Measurements from ENCODE around the gene DCLK2. TPM values are rescaled to one million over a fixed set of nuclear protein-coding genes. Genes with fewer than 3 reads are reported as not detected.

The DCLK2 gene
- total and polyA plus RNA-seq, 7 experiments from 2014 or later: 0.06 to 0.56 (median 0.11) TPM; not detected in 4

DNA sequence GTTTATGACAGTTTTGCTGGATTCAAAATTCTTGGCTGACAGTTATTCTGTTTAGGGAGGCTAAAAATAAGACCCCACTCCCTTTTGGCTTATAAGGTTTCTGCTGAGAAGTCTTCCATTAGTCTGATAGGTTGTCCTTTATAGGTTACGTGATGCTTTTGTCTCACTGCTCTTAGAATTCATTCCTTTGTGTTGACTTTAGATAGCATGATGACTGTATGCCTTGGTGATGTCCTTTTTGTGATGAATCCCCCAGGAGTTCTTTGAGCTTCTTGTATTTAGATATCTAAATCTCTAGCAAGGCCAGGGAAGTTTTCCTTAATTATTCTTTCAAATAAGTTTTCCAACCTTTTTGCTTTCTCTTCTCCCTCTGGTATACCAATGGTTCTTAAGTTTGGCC, 36.4 kb downstream of the DCLK2 start:
- Histone ChIP-seq H3K4me1 (ENCODE audit: control insufficient read depth in 2 of 2, insufficient read depth in 2 of 2, low read length in 2 of 2) (no peaks in the 10 kb centered on the region), H3K27me3 (ENCODE audit: control insufficient read depth in 2 of 2, insufficient read depth in 2 of 2, low read length in 2 of 2) (no peaks in the 10 kb centered on the region), H3K9me3 (ENCODE audit: control insufficient read depth in 2 of 3, low read length in 3 of 3) (no peaks in the 10 kb centered on the region), H3K36me3 (ENCODE audit: control insufficient read depth in 2 of 3, insufficient read depth in 3 of 3, low read length in 3 of 3) (no peaks in the 10 kb centered on the region), H3K4me3 (ENCODE audit: low read length) (no peak overlapping the region), H3K27ac (ENCODE audit: low read depth, low read length) (no peak overlapping the region)
- peaks cover 0 to 32% (median 21%) of the 10 kb centered on the region in 5 donors for H3K27me3 Mint-ChIP-seq
- no peak overlapping the region for H3K27ac Mint-ChIP-seq
- peaks cover 0 to 3% (median 0%) of the 10 kb centered on the region in 5 donors for H3K36me3 Mint-ChIP-seq
- ATAC-seq (no peak), DNase-seq (no peak)
- ChIA-PET CTCF (no interaction called here), POLR2A (no interaction called here)
- intact Hi-C loops (cut with micrococcal nuclease): no loop called here
- no peaks in the 10 kb centered on the region for H3K4me1 Mint-ChIP-seq
- H3K9me3 Mint-ChIP-seq: peaks cover 4 to 27% (median 9%) of the 10 kb centered on the region in 11 donors
- no peak overlapping the region for H3K4me3 Mint-ChIP-seq

DNA sequence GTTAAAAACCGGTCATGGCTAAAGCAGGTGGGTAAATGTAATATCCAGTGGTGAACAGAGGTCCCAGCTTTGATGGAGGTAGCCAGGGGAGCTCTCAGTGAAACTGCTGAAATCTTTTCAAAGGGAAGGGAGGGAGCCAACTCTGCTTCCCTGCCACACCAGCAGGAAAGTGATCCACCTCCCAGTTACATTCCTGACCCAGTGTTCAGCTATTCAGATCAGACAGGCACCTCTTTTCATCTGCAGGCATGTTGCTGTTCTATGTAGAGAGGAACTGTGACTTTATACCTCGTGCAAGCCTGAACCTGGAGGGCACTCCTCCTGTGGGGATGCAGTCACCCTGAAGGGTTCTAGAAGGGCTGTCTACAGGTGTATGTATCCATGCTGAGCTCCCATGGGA, 37.6 kb downstream of the DCLK2 start:
- H3K4me1 Mint-ChIP-seq: no peaks in the 10 kb centered on the region
- ATAC-seq (no peak), DNase-seq (no peak)
- no peak overlapping the region for H3K27ac ChIP-seq (ENCODE audit: low read depth, low read length)
- peaks cover 0 to 32% (median 21%) of the 10 kb centered on the region in 5 donors for H3K27me3 Mint-ChIP-seq
- H3K4me3 ChIP-seq (ENCODE audit: low read length): no peak overlapping the region
- ChIA-PET CTCF (no interaction called here), POLR2A (no interaction called here)
- H3K4me3 Mint-ChIP-seq: no peak overlapping the region
- H3K36me3 ChIP-seq (ENCODE audit: control insufficient read depth in 2 of 3, insufficient read depth in 3 of 3, low read length in 3 of 3): no peaks in the 10 kb centered on the region
- H3K9me3 Mint-ChIP-seq: peaks cover 4 to 27% (median 9%) of the 10 kb centered on the region in 11 donors
- intact Hi-C loops (cut with micrococcal nuclease): no loop called here
- no peaks in the 10 kb centered on the region for H3K9me3 ChIP-seq (ENCODE audit: control insufficient read depth in 2 of 3, low read length in 3 of 3)
- no peak overlapping the region for H3K27ac Mint-ChIP-seq
- H3K36me3 Mint-ChIP-seq: peaks cover 0 to 3% (median 0%) of the 10 kb centered on the region in 5 donors
- H3K4me1 ChIP-seq (ENCODE audit: control insufficient read depth in 2 of 2, insufficient read depth in 2 of 2, low read length in 2 of 2): no peaks in the 10 kb centered on the region
- H3K27me3 ChIP-seq (ENCODE audit: control insufficient read depth in 2 of 2, insufficient read depth in 2 of 2, low read length in 2 of 2): no peaks in the 10 kb centered on the region

DNA sequence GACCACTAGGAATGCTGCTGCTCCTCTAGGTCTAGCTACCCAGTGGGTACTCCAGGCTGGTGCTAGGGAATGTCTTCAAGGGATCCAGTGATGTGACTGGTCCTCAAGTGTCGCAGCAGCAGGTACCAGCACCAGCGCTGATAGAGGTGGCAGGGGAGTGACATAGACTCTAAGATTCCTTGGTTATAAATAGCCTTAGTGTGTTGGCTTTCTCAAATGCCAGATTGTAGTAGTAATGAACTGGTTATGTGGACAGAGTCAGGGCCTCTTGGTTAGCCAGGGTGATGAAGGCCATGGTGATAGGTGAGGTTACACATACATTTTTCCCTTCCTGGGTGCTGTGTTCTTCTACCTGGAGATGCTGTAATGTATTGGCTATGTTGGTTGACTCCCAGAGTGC, 38.3 kb downstream of the DCLK2 start:
- H3K36me3 ChIP-seq (ENCODE audit: control insufficient read depth in 2 of 3, insufficient read depth in 3 of 3, low read length in 3 of 3): no peaks in the 10 kb centered on the region
- no peaks in the 10 kb centered on the region for H3K27me3 ChIP-seq (ENCODE audit: control insufficient read depth in 2 of 2, insufficient read depth in 2 of 2, low read length in 2 of 2)
- H3K4me1 Mint-ChIP-seq: no peaks in the 10 kb centered on the region
- peaks cover 0 to 32% (median 21%) of the 10 kb centered on the region in 5 donors for H3K27me3 Mint-ChIP-seq
- no peaks in the 10 kb centered on the region for H3K9me3 ChIP-seq (ENCODE audit: control insufficient read depth in 2 of 3, low read length in 3 of 3)
- CTCF ChIA-PET: no interaction called here
- no peak overlapping the region for H3K27ac ChIP-seq (ENCODE audit: low read depth, low read length)
- ATAC-seq (no peak), DNase-seq (no peak)
- H3K4me3 ChIP-seq (ENCODE audit: low read length): no peak overlapping the region
- H3K4me1 ChIP-seq (ENCODE audit: control insufficient read depth in 2 of 2, insufficient read depth in 2 of 2, low read length in 2 of 2): no peaks in the 10 kb centered on the region
- no peak overlapping the region for H3K27ac Mint-ChIP-seq
- H3K36me3 Mint-ChIP-seq: peaks cover 0 to 3% (median 0%) of the 10 kb centered on the region in 5 donors
- peaks cover 5 to 26% (median 9%) of the 10 kb centered on the region in 11 donors for H3K9me3 Mint-ChIP-seq
- intact Hi-C loops (cut with micrococcal nuclease): no loop called here
- no peak overlapping the region for H3K4me3 Mint-ChIP-seq
- POLR2A ChIA-PET: no interaction called here

DNA sequence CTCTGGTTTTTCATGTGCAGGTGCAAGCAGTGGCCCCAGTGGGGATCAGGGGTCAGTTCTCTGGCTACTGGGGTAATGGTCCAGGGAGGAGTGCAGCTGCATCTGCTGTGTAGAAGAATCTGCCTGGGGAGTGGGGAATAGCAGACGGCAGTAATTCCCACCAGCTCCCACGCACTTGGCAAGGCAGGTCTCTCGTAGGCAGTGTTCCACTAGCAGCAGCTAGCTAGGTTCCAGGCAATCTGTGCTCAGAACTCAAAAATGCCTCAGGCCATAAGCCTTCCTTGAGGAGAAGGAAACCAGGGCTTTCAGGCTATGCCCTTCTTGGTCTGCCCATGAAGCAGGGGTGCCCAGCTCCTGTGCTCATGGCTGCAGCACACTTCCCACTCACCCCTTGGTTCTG, 38.8 kb downstream of the DCLK2 start:
- no peaks in the 10 kb centered on the region for H3K9me3 ChIP-seq (ENCODE audit: control insufficient read depth in 2 of 3, low read length in 3 of 3)
- Mint-ChIP-seq H3K27me3 (peaks cover 0 to 32% (median 21%) of the 10 kb centered on the region in 5 donors), H3K36me3 (peaks cover 0 to 3% (median 0%) of the 10 kb centered on the region in 5 donors), H3K4me1 (no peaks in the 10 kb centered on the region), H3K27ac (no peak overlapping the region), H3K4me3 (no peak overlapping the region), H3K9me3 (peaks cover 5 to 24% (median 9%) of the 10 kb centered on the region in 11 donors)
- no peak for ATAC-seq
- intact Hi-C loops (cut with micrococcal nuclease): no loop called here
- no peaks in the 10 kb centered on the region for H3K4me1 ChIP-seq (ENCODE audit: control insufficient read depth in 2 of 2, insufficient read depth in 2 of 2, low read length in 2 of 2)
- no peak for DNase-seq
- H3K36me3 ChIP-seq (ENCODE audit: control insufficient read depth in 2 of 3, insufficient read depth in 3 of 3, low read length in 3 of 3): no peaks in the 10 kb centered on the region
- POLR2A ChIA-PET: no interaction called here
- H3K27ac ChIP-seq (ENCODE audit: low read depth, low read length): no peak overlapping the region
- H3K4me3 ChIP-seq (ENCODE audit: low read length): no peak overlapping the region
- CTCF ChIA-PET: no interaction called here
- H3K27me3 ChIP-seq (ENCODE audit: control insufficient read depth in 2 of 2, insufficient read depth in 2 of 2, low read length in 2 of 2): no peaks in the 10 kb centered on the region

DNA sequence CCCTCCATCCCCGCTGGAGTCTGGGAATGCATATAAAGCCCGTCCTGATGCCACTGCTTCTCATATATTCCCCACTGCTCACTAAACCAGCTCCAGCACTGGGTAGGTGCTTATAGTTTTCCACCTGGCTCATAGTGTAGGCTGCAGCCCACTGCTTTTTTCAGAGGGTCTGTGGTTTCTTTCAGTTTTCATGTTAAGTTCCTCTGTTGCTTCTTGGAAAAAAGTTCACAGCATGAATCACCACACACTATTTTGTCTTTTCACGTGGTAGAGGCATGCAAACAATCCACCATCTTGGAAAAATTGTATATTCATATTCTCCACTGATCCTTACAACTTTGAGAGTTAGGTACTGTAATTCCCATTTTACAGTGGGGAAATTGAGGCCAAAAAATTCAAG, 39.4 kb downstream of the DCLK2 start:
- DNase-seq: no peak
- Mint-ChIP-seq H3K27ac (no peak overlapping the region), H3K27me3 (peaks cover 0 to 32% (median 21%) of the 10 kb centered on the region in 5 donors), H3K4me1 (no peaks in the 10 kb centered on the region), H3K36me3 (peaks cover 0 to 3% (median 0%) of the 10 kb centered on the region in 5 donors), H3K9me3 (peaks cover 5 to 24% (median 9%) of the 10 kb centered on the region in 11 donors), H3K4me3 (no peak overlapping the region)
- no peaks in the 10 kb centered on the region for H3K4me1 ChIP-seq (ENCODE audit: control insufficient read depth in 2 of 2, insufficient read depth in 2 of 2, low read length in 2 of 2)
- intact Hi-C loops (cut with micrococcal nuclease): no loop called here
- no peaks in the 10 kb centered on the region for H3K9me3 ChIP-seq (ENCODE audit: control insufficient read depth in 2 of 3, low read length in 3 of 3)
- no peak overlapping the region for H3K27ac ChIP-seq (ENCODE audit: low read depth, low read length)
- CTCF ChIA-PET: no interaction called here
- no peak overlapping the region for H3K4me3 ChIP-seq (ENCODE audit: low read length)
- ATAC-seq: no peak
- no peaks in the 10 kb centered on the region for H3K36me3 ChIP-seq (ENCODE audit: control insufficient read depth in 2 of 3, insufficient read depth in 3 of 3, low read length in 3 of 3)
- no peaks in the 10 kb centered on the region for H3K27me3 ChIP-seq (ENCODE audit: control insufficient read depth in 2 of 2, insufficient read depth in 2 of 2, low read length in 2 of 2)
- POLR2A ChIA-PET: no interaction called here

DNA sequence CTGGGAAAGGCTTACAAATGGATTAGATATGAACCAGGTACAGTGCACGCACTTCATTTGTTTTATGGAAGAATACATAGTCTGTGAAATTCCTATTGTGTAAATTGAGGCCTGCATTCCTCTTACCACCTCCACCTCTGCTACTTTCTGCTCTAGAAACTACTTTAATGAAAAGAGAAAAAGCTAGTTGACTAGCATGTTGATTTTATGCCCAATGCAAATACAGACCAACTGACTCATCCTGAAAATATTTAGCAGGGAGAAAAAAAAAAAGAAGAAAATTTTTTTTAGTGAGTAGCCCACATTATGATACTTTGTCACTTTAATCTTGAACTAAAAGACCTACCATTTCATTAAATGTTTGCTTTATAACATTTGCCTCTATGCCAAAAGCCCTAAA, 41.2 kb downstream of the DCLK2 start:
- Mint-ChIP-seq H3K27me3 (peaks cover 0 to 28% (median 21%) of the 10 kb centered on the region in 5 donors), H3K4me3 (no peak overlapping the region), H3K4me1 (no peaks in the 10 kb centered on the region), H3K27ac (no peak overlapping the region), H3K9me3 (peaks cover 2 to 17% (median 8%) of the 10 kb centered on the region in 11 donors), H3K36me3 (peaks cover 0 to 7% (median 0%) of the 10 kb centered on the region in 5 donors)
- H3K27me3 ChIP-seq (ENCODE audit: control insufficient read depth in 2 of 2, insufficient read depth in 2 of 2, low read length in 2 of 2): no peaks in the 10 kb centered on the region
- H3K36me3 ChIP-seq (ENCODE audit: control insufficient read depth in 2 of 3, insufficient read depth in 3 of 3, low read length in 3 of 3): no peaks in the 10 kb centered on the region
- no peaks in the 10 kb centered on the region for H3K9me3 ChIP-seq (ENCODE audit: control insufficient read depth in 2 of 3, low read length in 3 of 3)
- ATAC-seq (no peak), DNase-seq (no peak)
- CTCF ChIA-PET: no interaction called here
- H3K4me3 ChIP-seq (ENCODE audit: low read length): no peak overlapping the region
- no peak overlapping the region for H3K27ac ChIP-seq (ENCODE audit: low read depth, low read length)
- no peaks in the 10 kb centered on the region for H3K4me1 ChIP-seq (ENCODE audit: control insufficient read depth in 2 of 2, insufficient read depth in 2 of 2, low read length in 2 of 2)
- POLR2A ChIA-PET: no interaction called here
- intact Hi-C loops (cut with micrococcal nuclease): no loop called here

DNA sequence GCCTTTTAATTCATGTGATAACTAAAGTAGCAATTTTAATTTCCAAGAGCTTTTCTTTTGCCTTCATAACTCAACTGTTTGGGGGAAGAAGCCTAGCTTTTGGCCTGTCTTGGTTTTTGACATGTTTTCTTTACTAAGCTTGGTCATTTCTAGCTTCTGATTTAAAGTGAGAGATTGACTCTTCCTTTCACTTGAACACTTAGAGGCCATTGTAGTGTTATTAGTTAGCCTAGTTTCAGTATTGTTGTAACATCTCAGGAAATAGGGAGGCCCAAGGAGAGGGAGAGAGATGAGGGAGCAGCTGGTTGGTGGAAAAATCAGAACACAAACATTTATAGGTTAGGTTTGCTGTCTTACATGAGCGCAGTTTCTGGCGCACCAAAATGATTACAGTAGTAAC, 44.8 kb downstream of the DCLK2 start:
- H3K36me3 Mint-ChIP-seq: peaks cover 0 to 4% (median 0%) of the 10 kb centered on the region in 5 donors
- ATAC-seq (no peak), DNase-seq (no peak)
- peaks cover 0 to 4% (median 0%) of the 10 kb centered on the region in 11 donors for H3K9me3 Mint-ChIP-seq
- no peak overlapping the region for H3K27ac Mint-ChIP-seq
- H3K36me3 ChIP-seq (ENCODE audit: control insufficient read depth in 2 of 3, insufficient read depth in 3 of 3, low read length in 3 of 3): no peaks in the 10 kb centered on the region
- ChIA-PET POLR2A (no interaction called here), CTCF (no interaction called here)
- no peak overlapping the region for H3K4me3 ChIP-seq (ENCODE audit: low read length)
- H3K27ac ChIP-seq (ENCODE audit: low read depth, low read length): no peak overlapping the region
- peaks cover 0 to 5% (median 0%) of the 10 kb centered on the region in 7 donors for H3K4me1 Mint-ChIP-seq
- H3K27me3 Mint-ChIP-seq: peaks cover 0 to 6% (median under 1%) of the 10 kb centered on the region in 5 donors
- intact Hi-C loops (cut with micrococcal nuclease): no loop called here
- no peaks in the 10 kb centered on the region for H3K9me3 ChIP-seq (ENCODE audit: control insufficient read depth in 2 of 3, low read length in 3 of 3)
- H3K4me3 Mint-ChIP-seq: no peak overlapping the region
- no peaks in the 10 kb centered on the region for H3K27me3 ChIP-seq (ENCODE audit: control insufficient read depth in 2 of 2, insufficient read depth in 2 of 2, low read length in 2 of 2)
- H3K4me1 ChIP-seq (ENCODE audit: control insufficient read depth in 2 of 2, insufficient read depth in 2 of 2, low read length in 2 of 2): no peaks in the 10 kb centered on the region
